ENCODE results near the gene WWOX. TPM values are rescaled to one million over a fixed set of nuclear protein-coding genes. Genes with fewer than 3 reads are reported as not detected.
A peak's percentile ranks its signal among the peaks of the same experiment; 100 is the strongest.

WWOX gene
- total and polyA plus RNA-seq, 4 donors: 5.4 to 61.5 (median 18.4) TPM

GRCh38 chr16:78278056-78278450, 178.6 kb downstream of the WWOX start:
- no peaks in the 10 kb centered on the region for H3K27me3 ChIP-seq (ENCODE audit: control insufficient read depth in 3 of 3, insufficient read depth in 3 of 3, low read length in 2 of 3)
- H3K36me3 ChIP-seq (ENCODE audit: control insufficient read depth in 4 of 4, insufficient read depth in 4 of 4, low read length in 4 of 4): no peaks in the 10 kb centered on the region
- peak in 1 of 3 donors; percentile 89 for DNase-seq
- H3K9ac ChIP-seq (ENCODE audit: insufficient read depth in 1 of 2, low read length in 2 of 2): no peak overlapping the region
- H3K4me1 ChIP-seq (ENCODE audit: control insufficient read depth in 5 of 5, insufficient read depth in 5 of 5, low read length in 5 of 5): peaks cover 0 to 44% (median 6%) of the 10 kb centered on the region in 5 donors
- no peaks in the 10 kb centered on the region for H3K9me3 ChIP-seq (ENCODE audit: control insufficient read depth in 4 of 4, insufficient read depth in 3 of 4, low read length in 3 of 4)
- no peak for ATAC-seq (ENCODE audit: insufficient read depth, low FRiP score)
- no peak for TF ChIP-seq CTCF (IDR thresholded peaks at IDR 0.05; ENCODE audit: control extremely low read depth, extremely low read depth)
- WGBS, 2 donors: 86 to 87% methylated on average over 3 of the region's 3 CpGs
- no peak overlapping the region for H3K4me3 ChIP-seq
- H3K27ac ChIP-seq (ENCODE audit: low read depth in 1 of 2, low read length in 1 of 2): no peak overlapping the region

- ATAC-seq (ENCODE audit: insufficient read depth, low FRiP score): no peak
- DNase-seq: peak in 1 of 3 donors; percentile 68
- Histone ChIP-seq H3K4me3 (no peak overlapping the region), H3K36me3 (ENCODE audit: control insufficient read depth in 4 of 4, insufficient read depth in 4 of 4, low read length in 4 of 4) (no peaks in the 10 kb centered on the region), H3K9ac (ENCODE audit: insufficient read depth in 1 of 2, low read length in 2 of 2) (no peak overlapping the region), H3K4me1 (ENCODE audit: control insufficient read depth in 5 of 5, insufficient read depth in 5 of 5, low read length in 5 of 5) (peaks cover 0 to 67% (median 6%) of the 10 kb centered on the region in 5 donors), H3K9me3 (ENCODE audit: control insufficient read depth in 4 of 4, insufficient read depth in 3 of 4, low read length in 3 of 4) (no peaks in the 10 kb centered on the region), H3K27me3 (ENCODE audit: control insufficient read depth in 3 of 3, insufficient read depth in 3 of 3, low read length in 2 of 3) (no peaks in the 10 kb centered on the region), H3K27ac (ENCODE audit: low read depth in 1 of 2, low read length in 1 of 2) (no peak overlapping the region)
- WGBS, 2 donors: 64 to 81% methylated on average over 6 of the region's 6 CpGs
- no peak for TF ChIP-seq CTCF (IDR thresholded peaks at IDR 0.05; ENCODE audit: control extremely low read depth, extremely low read depth)
These were observed 181.7 kb downstream of the WWOX start for GRCh38 chr16:78281115-78281514.

- no peak overlapping the region for H3K4me3 ChIP-seq
- DNase-seq: no peak
- no peak for ATAC-seq (ENCODE audit: insufficient read depth, low FRiP score)
- no peak overlapping the region for H3K9ac ChIP-seq (ENCODE audit: insufficient read depth in 1 of 2, low read length in 2 of 2)
- 76 to 78% methylated on average over 11 of the region's 11 CpGs for WGBS, 2 donors
- H3K9me3 ChIP-seq (ENCODE audit: control insufficient read depth in 4 of 4, insufficient read depth in 3 of 4, low read length in 3 of 4): no peaks in the 10 kb centered on the region
- no peaks in the 10 kb centered on the region for H3K36me3 ChIP-seq (ENCODE audit: control insufficient read depth in 4 of 4, insufficient read depth in 4 of 4, low read length in 4 of 4)
- no peak overlapping the region for H3K27ac ChIP-seq (ENCODE audit: low read depth in 1 of 2, low read length in 1 of 2)
- TF ChIP-seq CTCF (IDR thresholded peaks at IDR 0.05; ENCODE audit: control extremely low read depth, extremely low read depth): no peak
- H3K4me1 ChIP-seq (ENCODE audit: control insufficient read depth in 5 of 5, insufficient read depth in 5 of 5, low read length in 5 of 5): peaks cover 0 to 58% (median 2%) of the 10 kb centered on the region in 5 donors
- H3K27me3 ChIP-seq (ENCODE audit: control insufficient read depth in 3 of 3, insufficient read depth in 3 of 3, low read length in 2 of 3): no peaks in the 10 kb centered on the region
These were observed 184.2 kb downstream of the WWOX start for GRCh38 chr16:78283548-78284251.
